ENCODE results near the gene CERS6. TPM values are rescaled to one million over a fixed set of nuclear protein-coding genes. Genes with fewer than 3 reads are reported as not detected.

Gene CERS6
- total RNA-seq, 1 experiment from 2014 or later: 30.3 TPM

- in situ Hi-C loops (cut with HindIII; ENCODE audit: low pct_unique_long_range_greater_than_20kb, low sequenced_read_pairs) (no loop called here), intact Hi-C loops (cut with micrococcal nuclease; ENCODE audit: unreplicated experiment) (no loop called here)
- Histone ChIP-seq H3K9me3 (ENCODE audit: control insufficient read depth, insufficient read depth, low read depth, low read length) (no peaks in the 10 kb centered on the region), H3K27ac (ENCODE audit: low read length) (no peak overlapping the region), H3K27me3 (ENCODE audit: control insufficient read depth, insufficient read depth, low read length) (no peaks in the 10 kb centered on the region), H3K4me1 (ENCODE audit: control insufficient read depth, insufficient read depth, low read length) (peaks cover 10% of the 10 kb centered on the region), H3K4me3 (ENCODE audit: low read depth in 2 of 2, low read length in 2 of 2) (no peak overlapping the region), H3K36me3 (ENCODE audit: control insufficient read depth, insufficient read depth, low read length) (no peaks in the 10 kb centered on the region)
- DNase-seq (ENCODE audit: low read depth, low spot score): no peak
- no TSS peak for BruUV-seq (replicated peaks)
- CTCF ChIA-PET: no interaction called here
- TF ChIP-seq SIN3A (IDR thresholded peaks at IDR 0.05; ENCODE audit: borderline replicate concordance, insufficient read depth, low read depth, low read length): no peak
- TF ChIP-seq POLR2AphosphoS5 (IDR thresholded peaks at IDR 0.05; ENCODE audit: low read depth, low read length): no peak
- no peak for TF ChIP-seq REST (IDR thresholded peaks at IDR 0.05; ENCODE audit: insufficient read depth in 1 of 2, low read depth in 2 of 2, low read length in 1 of 2)
- TF ChIP-seq TCF7L2 (IDR thresholded peaks at IDR 0.05; ENCODE audit: low read depth, low read length): no peak
- no peak for TF ChIP-seq CTCF (IDR thresholded peaks at IDR 0.05)
- no peak for ATAC-seq
- POLR2A ChIA-PET: no interaction called here
Observed at GRCh38 chr2:168521053-168521741, 65.1 kb downstream of the CERS6 start.

GRCh38 chr2:168522446-168522845, 66.4 kb downstream of the CERS6 start:
- Histone ChIP-seq H3K4me3 (ENCODE audit: low read depth in 2 of 2, low read length in 2 of 2) (no peak overlapping the region), H3K36me3 (ENCODE audit: control insufficient read depth, insufficient read depth, low read length) (no peaks in the 10 kb centered on the region), H3K27me3 (ENCODE audit: control insufficient read depth, insufficient read depth, low read length) (no peaks in the 10 kb centered on the region), H3K27ac (ENCODE audit: low read length) (no peak overlapping the region), H3K4me1 (ENCODE audit: control insufficient read depth, insufficient read depth, low read length) (peaks cover 9% of the 10 kb centered on the region), H3K9me3 (ENCODE audit: control insufficient read depth, insufficient read depth, low read depth, low read length) (no peaks in the 10 kb centered on the region)
- TF ChIP-seq TCF7L2 (IDR thresholded peaks at IDR 0.05; ENCODE audit: low read depth, low read length) (no peak), REST (IDR thresholded peaks at IDR 0.05; ENCODE audit: insufficient read depth in 1 of 2, low read depth in 2 of 2, low read length in 1 of 2) (no peak), CTCF (IDR thresholded peaks at IDR 0.05) (no peak), SIN3A (IDR thresholded peaks at IDR 0.05; ENCODE audit: borderline replicate concordance, insufficient read depth, low read depth, low read length) (no peak), POLR2AphosphoS5 (IDR thresholded peaks at IDR 0.05; ENCODE audit: low read depth, low read length) (no peak)
- DNase-seq (ENCODE audit: low read depth, low spot score) (no peak), ATAC-seq (no peak)
- BruUV-seq (replicated peaks): no TSS peak
- CTCF ChIA-PET: no interaction called here
- in situ Hi-C loops (cut with HindIII; ENCODE audit: low pct_unique_long_range_greater_than_20kb, low sequenced_read_pairs) (no loop called here), intact Hi-C loops (cut with micrococcal nuclease; ENCODE audit: unreplicated experiment) (no loop called here)
- POLR2A ChIA-PET: no interaction called here
